Heart left ventricle (tissue), 16 donors: ENCODE measurements around the gene DSG2. TPM values are rescaled to one million over a fixed set of nuclear protein-coding genes. Genes with fewer than 3 reads are reported as not detected.
A peak's percentile ranks its signal among the peaks of the same experiment; 100 is the strongest.

Source experiments
- ATAC-seq, 4 donors: fragments of 200-7000 bp; cut with Tn5 transposase; one replicate each; pipeline ENCODE4 v1.9.1; 2020 to 2022; ENCODE audit warnings: moderate library complexity in 4 of 4, mild to moderate bottlenecking in 3 of 4, moderate number of reproducible peaks in 1 of 4
- DNase-seq, 5 donors: peaks; one replicate each; pipeline ENCODE4 v3.0.0-alpha.2; 2020
- H3K27ac ChIP-seq, 12 donors: fragments of 200-600 bp; sonication (generic) in 4 of 12; one replicate each; pipeline versions ENCODE4 v1.5.0 to v1.8.0; 2016 to 2022; ENCODE audit warnings: mild to moderate bottlenecking in 2 of 12
- H3K27me3 ChIP-seq, 9 donors: fragments of 200-600 bp; sonication (generic) in 2 of 9; one replicate each; pipeline versions ENCODE4 v1.5.1 to v1.8.0; 2016 to 2022; ENCODE audit warnings: mild to moderate bottlenecking in 3 of 9
- H3K36me3 ChIP-seq, 9 donors: fragments of 200-600 bp; sonication (generic) in 2 of 9; one replicate each; pipeline versions ENCODE4 v1.5.0 to v1.8.0; 2018 to 2022; ENCODE audit warnings: mild to moderate bottlenecking in 2 of 9
- H3K4me1 ChIP-seq, 12 donors: fragments of 200-600 bp; sonication (generic) in 4 of 12; one replicate each; pipeline versions ENCODE4 v1.5.0 to v1.8.0; 2016 to 2022; ENCODE audit warnings: mild to moderate bottlenecking in 3 of 12
- H3K4me3 ChIP-seq, 12 donors: fragments of 200-600 bp; sonication (generic) in 4 of 12; one replicate each; pipeline versions ENCODE4 v1.5.0 to v1.8.0; 2017 to 2022; ENCODE audit warnings: mild to moderate bottlenecking in 9 of 12, moderate library complexity in 4 of 12
- H3K9me3 ChIP-seq, 12 donors: fragments of 200-600 bp; sonication (generic) in 4 of 12; one replicate each; pipeline versions ENCODE4 v1.5.0 to v1.8.0; 2016 to 2022; ENCODE audit warnings: mild to moderate bottlenecking in 1 of 12
- CTCF ChIP-seq, 12 donors: fragments of 200-600 bp; sonication (generic) in 4 of 12; IDR thresholded peaks; one replicate each; pipeline versions ENCODE4 v1.5.0 to v1.8.0; 2018 to 2022; ENCODE audit warnings: antibody characterized with exemption in 12 of 12, mild to moderate bottlenecking in 5 of 12
- POLR2A ChIP-seq, 2 donors: fragments of 450-650 bp; IDR thresholded peaks; one replicate each; pipeline ENCODE4 v1.6.1; 2017; ENCODE audit warnings: antibody characterized with exemption in 2 of 2, mild to moderate bottlenecking in 2 of 2, moderate library complexity in 2 of 2
- WGBS, 4 donors: extraction: QIAGEN DNeasy Blood & Tissue Kit in 2 of 4; methylation state at CpG; one replicate each; pipeline versions ENCODE4 v1.1.5 to v1.1.7; 2013 to 2018; 5-methylcytosine and 5-hydroxymethylcytosine counted together
- intact Hi-C, 10 donors: fragments of 100-400 bp; cut with DNase I; formaldehyde crosslinking; loops; one replicate each; pipeline versions ENCODE4 v1.11.1 to v1.14.2; 2022
- polyA plus RNA-seq, 2 donors: library from polyadenylated mRNA; stranded (reverse); fragments of 200-250 nt; gene quantifications; one replicate each; pipeline ENCODE4 v1.2.3, GENCODE V29; 2013
- total RNA-seq, 9 donors: library from RNA; depleted of rRNA in 2 of 9; stranded (reverse); fragments of >200 nt in 2 of 9; fragmentation: NEBNext Ultra II Directional in 3 of 9; extraction: Animal tissue kit (Norgen Biotek cat#: 25700) in 3 of 9; gene quantifications; one replicate each; pipeline versions ENCODE4 v1.1.0 to v1.2.4, GENCODE V29; 2016 to 2023
- donor health status: ischemic (EF 13 %, LVEDD 7.1; RV severe dilation, severe dysfunction).
- donor health status: healthy with polysubstance abuse.
- donor health status: DM: no; HTN: yes; CAD: no.
- donor health status: DM: no; HTN: no; CAD: no.
- donor health status: ischemic (EF 25% LVEDD 6.9; RV normal size, moderate dysfunction).
- donor health status: ischemic (EF 25% LVEDD 5.7; RV mildly dilated, moderate dysfunction).
- donor health status: healthy.
- donor health status: DM: yes; HTN: yes; CAD: no.
- donor health status: ischemic (EF 35%, LVEDD 5.7; RV mildly dilated, moderate dysfunction).
- donor health status: nonischemic (EF 11% LVEDD 7.7; RV severe dilation, severe dysfunction).
- donor health status: DM: yes; HTN: yes; CAD: no.
- donor health status: PGD.
- donor health status: ischemic (EF 29% LVEDD 5.4; RV normal size, mild dysfunction).
- donor health status: nonischemic (EF 23%, LVEDD 6.1; RV moderate dilation, normal function).

The DSG2 gene
- total and polyA plus RNA-seq, 11 donors, result 10.1 to 54.4 (median 41.0) TPM

DNA sequence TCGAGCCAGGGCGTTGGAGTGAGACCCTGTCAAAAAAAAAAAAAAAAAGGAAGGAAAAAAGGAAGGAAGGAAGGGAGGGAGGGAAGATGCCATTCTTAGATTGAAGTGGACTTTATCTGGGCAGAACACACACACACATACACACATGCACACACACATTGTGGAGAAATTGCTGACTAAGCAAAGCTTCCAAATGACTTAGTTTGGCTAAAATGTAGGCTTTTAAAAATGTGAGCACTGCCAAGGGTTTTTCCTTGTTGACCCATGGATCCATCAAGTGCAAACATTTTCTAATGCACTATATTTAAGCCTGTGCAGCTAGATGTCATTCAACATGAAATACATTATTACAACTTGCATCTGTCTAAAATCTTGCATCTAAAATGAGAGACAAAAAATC, 93.1 kb downstream of the DSG2 start:
- no peak for TF ChIP-seq POLR2A (IDR thresholded peaks at IDR 0.05)
- TF ChIP-seq CTCF (IDR thresholded peaks at IDR 0.05), result no peak
- no peak for DNase-seq
- H3K27me3 ChIP-seq, result peaks cover 0 to 3% (median 0%) of the 10 kb centered on the region in 9 donors
- no peak overlapping the region for H3K27ac ChIP-seq
- no peaks in the 10 kb centered on the region for H3K36me3 ChIP-seq
- no peak for ATAC-seq
- 35 to 77% (median 62%) methylated on average over 2 of the region's 2 CpGs for WGBS, 4 donors
- no peaks in the 10 kb centered on the region for H3K4me1 ChIP-seq
- no peak overlapping the region for H3K4me3 ChIP-seq
- intact Hi-C loops, result loop anchor here in 1 of 10 donors (10.0 kb wide), 1 partner anchor 64 kb away; no protein-coding TSS in a partner anchor
- H3K9me3 ChIP-seq, result no peaks in the 10 kb centered on the region

- no peaks in the 10 kb centered on the region for H3K9me3 ChIP-seq
- DNase-seq, result no peak
- H3K27ac ChIP-seq, result no peak within 1 kb of the TSS
- no peak for ATAC-seq
- H3K4me1 ChIP-seq, result no peaks in the 10 kb centered on the region
- H3K36me3 ChIP-seq, result no peaks in the 10 kb centered on the region
- intact Hi-C loops, result loop anchor here in 1 of 10 donors (10.0 kb wide), 1 partner anchor 63 kb away; no protein-coding TSS in a partner anchor
- TF ChIP-seq CTCF (IDR thresholded peaks at IDR 0.05), result no peak
- TF ChIP-seq POLR2A (IDR thresholded peaks at IDR 0.05), result no peak
- H3K27me3 ChIP-seq, result peaks cover 0 to 3% (median 0%) of the 10 kb centered on the region in 9 donors
- 69 to 80% (median 74%) methylated on average over 5 of the region's 5 CpGs for WGBS, 4 donors
- H3K4me3 ChIP-seq, result no peak within 1 kb of the TSS
Observed at GRCh38 chr18:31591628-31592027, 93.7 kb downstream of the DSG2 start, which contains the start of gene TTR. Gene TTR, plus strand, starts transcription at chr18:31591877. Its CDS starts 26 bp downstream, at chr18:31591903.

GRCh38 chr18:31592506-31593157, 94.7 kb downstream of the DSG2 start:
- Histone ChIP-seq H3K27me3 (peaks cover 0 to 3% (median 0%) of the 10 kb centered on the region in 9 donors), H3K4me1 (no peaks in the 10 kb centered on the region), H3K36me3 (no peaks in the 10 kb centered on the region), H3K27ac (no peak overlapping the region), H3K4me3 (no peak overlapping the region), H3K9me3 (no peaks in the 10 kb centered on the region)
- no peak for TF ChIP-seq CTCF (IDR thresholded peaks at IDR 0.05)
- no peak for TF ChIP-seq POLR2A (IDR thresholded peaks at IDR 0.05)
- DNase-seq, result no peak
- no peak for ATAC-seq
- WGBS, 4 donors, result 63 to 69% (median 67%) methylated on average over 10 of the region's 10 CpGs
- intact Hi-C loops, result loop anchor here in 1 of 10 donors (10.0 kb wide), 1 partner anchor 62 kb away; no protein-coding TSS in a partner anchor

DNA sequence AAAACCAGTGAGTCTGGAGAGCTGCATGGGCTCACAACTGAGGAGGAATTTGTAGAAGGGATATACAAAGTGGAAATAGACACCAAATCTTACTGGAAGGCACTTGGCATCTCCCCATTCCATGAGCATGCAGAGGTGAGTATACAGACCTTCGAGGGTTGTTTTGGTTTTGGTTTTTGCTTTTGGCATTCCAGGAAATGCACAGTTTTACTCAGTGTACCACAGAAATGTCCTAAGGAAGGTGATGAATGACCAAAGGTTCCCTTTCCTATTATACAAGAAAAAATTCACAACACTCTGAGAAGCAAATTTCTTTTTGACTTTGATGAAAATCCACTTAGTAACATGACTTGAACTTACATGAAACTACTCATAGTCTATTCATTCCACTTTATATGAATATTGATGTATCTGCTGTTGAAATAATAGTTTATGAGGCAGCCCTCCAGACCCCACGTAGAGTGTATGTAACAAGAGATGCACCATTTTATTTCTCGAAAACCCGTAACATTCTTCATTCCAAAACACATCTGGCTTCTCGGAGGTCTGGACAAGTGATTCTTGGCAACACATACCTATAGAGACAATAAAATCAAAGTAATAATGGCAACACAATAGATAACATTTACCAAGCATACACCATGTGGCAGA, 97.3 kb downstream of the DSG2 start:
- TF ChIP-seq CTCF (IDR thresholded peaks at IDR 0.05), result no peak
- TF ChIP-seq POLR2A (IDR thresholded peaks at IDR 0.05), result no peak
- H3K4me3 ChIP-seq, result no peak overlapping the region
- peak overlapping the region in 1 of 12 donors; percentile 11 for H3K27ac ChIP-seq
- H3K9me3 ChIP-seq, result no peaks in the 10 kb centered on the region
- no peaks in the 10 kb centered on the region for H3K4me1 ChIP-seq
- WGBS, 4 donors, result 87 to 91% (median 89%) methylated on average over 5 of the region's 5 CpGs
- H3K27me3 ChIP-seq, result peaks cover 0 to 3% (median 0%) of the 10 kb centered on the region in 9 donors
- ATAC-seq (no peak), DNase-seq (no peak)
- no peaks in the 10 kb centered on the region for H3K36me3 ChIP-seq
- intact Hi-C loops, result loop anchor here in 1 of 10 donors (10.0 kb wide), 1 partner anchor 60 kb away; no protein-coding TSS in a partner anchor
